ENCODE results near the gene TMEM184B.

Gene TMEM184B

DNA sequence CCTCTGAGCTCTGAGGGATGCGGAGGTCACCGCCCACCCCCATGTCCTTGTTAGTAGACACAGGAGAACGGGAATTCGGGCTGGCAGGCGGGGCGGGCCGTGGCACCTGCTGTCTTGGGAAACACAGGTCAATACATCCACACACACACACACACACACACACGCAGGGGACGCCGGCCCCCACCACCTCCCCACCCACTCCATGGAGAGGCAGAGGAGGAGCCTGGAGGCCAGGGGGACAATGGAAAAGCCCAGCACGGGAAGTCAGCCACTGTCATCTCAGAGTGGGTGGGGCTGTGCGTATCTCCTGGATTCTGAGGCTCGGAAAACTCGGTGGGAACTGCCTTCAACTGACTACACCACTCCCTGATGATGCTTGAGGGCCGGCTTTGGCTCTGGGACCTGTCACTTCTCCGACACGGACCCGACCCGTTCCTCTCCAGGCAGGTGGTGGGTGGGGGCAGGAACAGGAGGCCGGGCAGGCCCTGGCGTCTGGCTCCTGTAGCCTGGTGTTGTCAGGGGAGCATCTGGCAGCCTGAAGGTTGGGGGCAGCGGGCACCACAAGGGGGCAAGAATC, 18.5 kb upstream of the TMEM184B start:
- peaks cover 53 to 74% of the 10 kb centered on the region in 2 donors for H3K36me3 ChIP-seq (replicated peaks in 1 of 2; ENCODE audit: control insufficient read depth in 2 of 2, insufficient read depth in 2 of 2, low read length in 2 of 2)
- no peak overlapping the region for H3K4ac ChIP-seq (ENCODE audit: low read length)

DNA sequence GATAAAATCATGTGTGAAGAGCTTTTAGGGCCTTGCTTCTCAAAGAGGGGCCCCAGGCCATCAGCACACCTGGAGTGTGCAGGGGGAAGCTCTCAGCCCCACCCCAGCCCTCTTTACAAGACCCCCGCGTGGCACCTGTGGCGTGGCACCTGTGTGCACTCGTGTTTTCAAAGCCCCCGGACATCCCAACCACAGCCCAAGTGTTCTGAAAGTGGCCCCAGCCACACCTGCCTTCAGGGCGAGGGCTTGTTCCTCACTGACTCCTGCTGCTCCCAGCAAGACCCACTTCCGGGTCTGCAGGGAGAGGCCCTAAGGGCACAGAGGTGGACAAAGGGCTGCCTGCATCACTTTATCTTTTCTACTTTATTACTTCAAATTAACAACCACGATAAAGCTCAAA, 17.5 kb upstream of the TMEM184B start:
- H3K4me2 ChIP-seq (ENCODE audit: insufficient read depth, low read length, poor library complexity, severe bottlenecking) = no peak overlapping the region
- no peak overlapping the region for H4K91ac ChIP-seq (ENCODE audit: low read depth, low read length, poor library complexity)
- H4K8ac ChIP-seq (ENCODE audit: low read depth, low read length) = no peak overlapping the region
- H2AFZ ChIP-seq (ENCODE audit: low read length) = no peak overlapping the region
- H3K27me3 ChIP-seq (ENCODE audit: control insufficient read depth in 3 of 3, insufficient read depth in 3 of 3, low read depth in 1 of 3, low read length in 3 of 3) = no peaks in the 10 kb centered on the region
- H3K4ac ChIP-seq (ENCODE audit: low read length) = no peak overlapping the region
- 100% methylated on average over 1 of the region's 8 CpGs; no CpG with 5 or more reads in 1 of the 2 donors for WGBS, 2 donors (ENCODE audit: extremely low coverage in 2 of 2, insufficient read length in 2 of 2, insufficient replicate concordance in 1 of 2)
- DNase-seq (ENCODE audit: low spot score) = no peak
- H3K14ac ChIP-seq (ENCODE audit: low read length) = no peak overlapping the region
- no peak overlapping the region for H2BK120ac ChIP-seq (ENCODE audit: low read depth, low read length)
- H2BK5ac ChIP-seq (ENCODE audit: low read length) = no peak overlapping the region
- H3K9me3 ChIP-seq (replicated peaks in 1 of 2; ENCODE audit: control insufficient read depth in 2 of 2, insufficient read depth in 1 of 2, low read depth in 1 of 2, low read length in 2 of 2) = no peaks in the 10 kb centered on the region
- H3K4me1 ChIP-seq (ENCODE audit: control insufficient read depth in 2 of 2, insufficient read depth in 1 of 2, low read depth in 1 of 2, low read length in 2 of 2) = peaks cover 7 to 10% of the 10 kb centered on the region in 2 donors
- no peak overlapping the region for H3K4me3 ChIP-seq (ENCODE audit: low read length in 2 of 2)
- H3K27ac ChIP-seq (replicated peaks; ENCODE audit: low read length) = no peak overlapping the region
- peaks cover 6% of the 10 kb centered on the region for H3K79me1 ChIP-seq (ENCODE audit: low read depth, low read length)
- H3K23ac ChIP-seq (ENCODE audit: low read depth, low read length, poor library complexity) = no peak overlapping the region
- no peak overlapping the region for H2BK12ac ChIP-seq (ENCODE audit: low read length)
- no peak overlapping the region for H2AK5ac ChIP-seq (ENCODE audit: low read depth, low read length)
- H3K9ac ChIP-seq (ENCODE audit: low read depth, low read length, poor library complexity) = no peak overlapping the region
- H3K36me3 ChIP-seq (replicated peaks in 1 of 2; ENCODE audit: control insufficient read depth in 2 of 2, insufficient read depth in 2 of 2, low read length in 2 of 2) = peaks cover 44 to 65% of the 10 kb centered on the region in 2 donors
- H3K18ac ChIP-seq (ENCODE audit: low read length) = no peak overlapping the region
- no peak overlapping the region for H2BK15ac ChIP-seq (ENCODE audit: low read length)

More for the DNA sequence above, 18.5 kb upstream of the TMEM184B start:
- Histone ChIP-seq H2AFZ (ENCODE audit: low read length) (no peak overlapping the region), H4K91ac (ENCODE audit: low read depth, low read length, poor library complexity) (no peak overlapping the region), H2BK12ac (ENCODE audit: low read length) (no peak overlapping the region), H3K79me1 (ENCODE audit: low read depth, low read length) (peaks cover 12% of the 10 kb centered on the region), H4K8ac (ENCODE audit: low read depth, low read length) (no peak overlapping the region), H3K9me3 (replicated peaks in 1 of 2; ENCODE audit: control insufficient read depth in 2 of 2, insufficient read depth in 1 of 2, low read depth in 1 of 2, low read length in 2 of 2) (no peaks in the 10 kb centered on the region), H3K18ac (ENCODE audit: low read length) (peak overlapping the region; percentile 72), H3K27me3 (ENCODE audit: control insufficient read depth in 3 of 3, insufficient read depth in 3 of 3, low read depth in 1 of 3, low read length in 3 of 3) (no peaks in the 10 kb centered on the region), H2BK15ac (ENCODE audit: low read length) (no peak overlapping the region), H2BK5ac (ENCODE audit: low read length) (no peak overlapping the region), H3K4me3 (ENCODE audit: low read length in 2 of 2) (no peak overlapping the region), H2BK120ac (ENCODE audit: low read depth, low read length) (no peak overlapping the region), H3K14ac (ENCODE audit: low read length) (no peak overlapping the region), H3K27ac (replicated peaks; ENCODE audit: low read length) (no peak overlapping the region), H3K9ac (ENCODE audit: low read depth, low read length, poor library complexity) (no peak overlapping the region), H3K4me1 (ENCODE audit: control insufficient read depth in 2 of 2, insufficient read depth in 1 of 2, low read depth in 1 of 2, low read length in 2 of 2) (peaks cover 6 to 10% of the 10 kb centered on the region in 2 donors), H2AK5ac (ENCODE audit: low read depth, low read length) (no peak overlapping the region), H3K23ac (ENCODE audit: low read depth, low read length, poor library complexity) (peak overlapping the region; percentile 56), H3K4me2 (ENCODE audit: insufficient read depth, low read length, poor library complexity, severe bottlenecking) (no peak overlapping the region)
- no CpG with 5 or more reads among the region's 22 CpGs for WGBS, 2 donors (ENCODE audit: extremely low coverage in 2 of 2, insufficient read length in 2 of 2, insufficient replicate concordance in 1 of 2)
- no peak for DNase-seq (ENCODE audit: low spot score)

DNA sequence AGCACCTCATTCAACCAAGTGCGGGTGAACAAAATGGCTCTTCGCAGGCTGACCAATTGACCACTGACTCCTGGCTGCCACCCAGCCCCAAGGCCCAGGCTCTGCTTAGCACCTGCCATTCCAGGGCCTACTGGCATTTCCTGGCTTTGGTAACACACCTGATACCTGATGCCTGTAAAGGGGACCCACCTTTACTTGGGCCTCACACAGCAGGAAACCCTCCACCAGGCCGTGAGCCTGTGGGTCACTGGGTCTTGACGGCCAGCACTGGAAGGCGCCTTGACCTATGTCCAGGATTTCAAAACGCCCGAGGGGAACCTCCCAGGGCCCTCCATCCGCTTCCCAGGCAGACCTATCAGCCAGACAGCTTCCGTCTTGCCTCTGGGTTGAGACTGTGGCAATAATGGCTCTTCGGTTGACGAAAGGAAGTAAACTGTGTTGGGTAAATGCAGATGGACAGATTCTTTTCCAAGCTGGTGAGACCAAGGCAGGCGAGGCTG, 16.8 kb upstream of the TMEM184B start:
- H3K27ac ChIP-seq (replicated peaks; ENCODE audit: low read length) = no peak overlapping the region
- H4K8ac ChIP-seq (ENCODE audit: low read depth, low read length) = no peak overlapping the region
- no peak overlapping the region for H2AFZ ChIP-seq (ENCODE audit: low read length)
- no peak overlapping the region for H4K91ac ChIP-seq (ENCODE audit: low read depth, low read length, poor library complexity)
- H3K23ac ChIP-seq (ENCODE audit: low read depth, low read length, poor library complexity) = no peak overlapping the region
- no peak overlapping the region for H3K4me2 ChIP-seq (ENCODE audit: insufficient read depth, low read length, poor library complexity, severe bottlenecking)
- no peaks in the 10 kb centered on the region for H3K27me3 ChIP-seq (ENCODE audit: control insufficient read depth in 3 of 3, insufficient read depth in 3 of 3, low read depth in 1 of 3, low read length in 3 of 3)
- no peak overlapping the region for H3K4me3 ChIP-seq (ENCODE audit: low read length in 2 of 2)
- H3K4ac ChIP-seq (ENCODE audit: low read length) = no peak overlapping the region
- no peaks in the 10 kb centered on the region for H3K9me3 ChIP-seq (replicated peaks in 1 of 2; ENCODE audit: control insufficient read depth in 2 of 2, insufficient read depth in 1 of 2, low read depth in 1 of 2, low read length in 2 of 2)
- DNase-seq (ENCODE audit: low spot score) = no peak
- peaks cover 1% of the 10 kb centered on the region for H3K79me1 ChIP-seq (ENCODE audit: low read depth, low read length)
- H2AK5ac ChIP-seq (ENCODE audit: low read depth, low read length) = no peak overlapping the region
- no peak overlapping the region for H3K9ac ChIP-seq (ENCODE audit: low read depth, low read length, poor library complexity)
- H3K4me1 ChIP-seq (ENCODE audit: control insufficient read depth in 2 of 2, insufficient read depth in 1 of 2, low read depth in 1 of 2, low read length in 2 of 2) = peaks cover 7 to 10% of the 10 kb centered on the region in 2 donors
- no peak overlapping the region for H2BK5ac ChIP-seq (ENCODE audit: low read length)
- H3K14ac ChIP-seq (ENCODE audit: low read length) = no peak overlapping the region
- H2BK120ac ChIP-seq (ENCODE audit: low read depth, low read length) = no peak overlapping the region
- peaks cover 37 to 58% of the 10 kb centered on the region in 2 donors for H3K36me3 ChIP-seq (replicated peaks in 1 of 2; ENCODE audit: control insufficient read depth in 2 of 2, insufficient read depth in 2 of 2, low read length in 2 of 2)
- no peak overlapping the region for H3K18ac ChIP-seq (ENCODE audit: low read length)
- H2BK12ac ChIP-seq (ENCODE audit: low read length) = no peak overlapping the region
- H2BK15ac ChIP-seq (ENCODE audit: low read length) = no peak overlapping the region
- no CpG with 5 or more reads among the region's 12 CpGs for WGBS, 2 donors (ENCODE audit: extremely low coverage in 2 of 2, insufficient read length in 2 of 2, insufficient replicate concordance in 1 of 2)

DNA sequence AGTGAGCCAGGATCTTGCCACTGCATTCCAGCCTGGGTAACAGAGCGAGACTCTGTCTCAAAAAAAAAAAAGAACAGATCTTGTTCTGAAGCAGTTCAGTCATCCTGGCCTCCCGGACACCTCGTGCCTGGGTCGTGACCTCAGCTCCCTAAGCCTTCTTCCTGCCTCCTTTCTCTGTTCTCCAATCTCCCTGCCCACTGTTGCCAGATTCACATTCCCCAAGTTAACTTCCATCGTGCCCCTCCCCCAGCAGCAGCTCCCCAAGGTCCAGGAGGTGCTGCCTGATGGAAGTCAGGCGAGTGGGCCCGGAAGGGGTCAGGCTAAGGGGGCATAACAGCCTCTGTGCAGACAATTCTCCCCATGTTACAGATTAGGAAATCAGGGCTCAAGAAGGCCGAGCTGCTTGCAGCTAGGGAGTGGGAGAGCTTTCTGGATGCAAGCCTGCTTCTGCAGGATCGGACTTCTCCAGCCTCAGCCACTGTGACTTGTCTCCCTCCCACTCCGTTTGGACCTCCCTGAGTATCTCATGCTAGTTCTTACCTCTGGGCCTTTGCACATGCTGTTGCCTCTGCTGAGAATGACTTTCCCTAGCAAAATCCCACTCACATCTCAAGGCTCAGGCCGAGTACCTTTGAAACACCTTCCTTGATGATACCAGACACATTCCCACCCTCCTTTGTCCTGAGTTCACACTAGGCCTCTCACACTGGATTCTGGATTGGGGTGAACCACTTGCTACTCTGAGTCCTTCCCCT, 14.3 kb upstream of the TMEM184B start:
- Histone ChIP-seq H3K4me2 (ENCODE audit: insufficient read depth, low read length, poor library complexity, severe bottlenecking) (no peak overlapping the region), H2AK5ac (ENCODE audit: low read depth, low read length) (no peak overlapping the region), H3K4me3 (ENCODE audit: low read length in 2 of 2) (peak overlapping the region in 1 of 2 donors; percentile 12), H3K14ac (ENCODE audit: low read length) (no peak overlapping the region), H2BK12ac (ENCODE audit: low read length) (no peak overlapping the region), H2BK15ac (ENCODE audit: low read length) (no peak overlapping the region), H4K8ac (ENCODE audit: low read depth, low read length) (no peak overlapping the region), H3K18ac (ENCODE audit: low read length) (peak overlapping the region; percentile 58), H2BK120ac (ENCODE audit: low read depth, low read length) (no peak overlapping the region), H3K36me3 (replicated peaks in 1 of 2; ENCODE audit: control insufficient read depth in 2 of 2, insufficient read depth in 2 of 2, low read length in 2 of 2) (peaks cover 18 to 44% of the 10 kb centered on the region in 2 donors), H3K9ac (ENCODE audit: low read depth, low read length, poor library complexity) (peak overlapping the region; percentile 24), H3K4me1 (ENCODE audit: control insufficient read depth in 2 of 2, insufficient read depth in 1 of 2, low read depth in 1 of 2, low read length in 2 of 2) (peaks cover 7 to 12% of the 10 kb centered on the region in 2 donors), H3K23ac (ENCODE audit: low read depth, low read length, poor library complexity) (no peak overlapping the region), H2AFZ (ENCODE audit: low read length) (no peak overlapping the region), H3K27ac (replicated peaks; ENCODE audit: low read length) (peak overlapping the region; percentile 63), H4K91ac (ENCODE audit: low read depth, low read length, poor library complexity) (no peak overlapping the region), H3K79me1 (ENCODE audit: low read depth, low read length) (peaks cover 1% of the 10 kb centered on the region), H3K27me3 (ENCODE audit: control insufficient read depth in 3 of 3, insufficient read depth in 3 of 3, low read depth in 1 of 3, low read length in 3 of 3) (no peaks in the 10 kb centered on the region), H3K4ac (ENCODE audit: low read length) (no peak overlapping the region), H3K9me3 (replicated peaks in 1 of 2; ENCODE audit: control insufficient read depth in 2 of 2, insufficient read depth in 1 of 2, low read depth in 1 of 2, low read length in 2 of 2) (no peaks in the 10 kb centered on the region), H2BK5ac (ENCODE audit: low read length) (no peak overlapping the region)
- DNase-seq (ENCODE audit: low spot score) = no peak
- WGBS, 2 donors (ENCODE audit: extremely low coverage in 2 of 2, insufficient read length in 2 of 2, insufficient replicate concordance in 1 of 2) = no CpG with 5 or more reads among the region's 11 CpGs
